GM19397 (cell line): ENCODE data around the gene LARP4B.

Experiments used
- ATAC-seq: cut with Tn5 transposase; IDR thresholded peaks from one replicate; pipeline ENCODE4 v1.9.1; 2021; ENCODE audit warnings: mild to moderate bottlenecking, moderate library complexity; ENCODE audit not compliant: unreplicated experiment

Gene LARP4B

GRCh38 chr10:811379-812175 is 119.9 kb downstream of the LARP4B start:
- ATAC-seq, result no peak

GRCh38 chr10:810351-810846 is 121.1 kb downstream of the LARP4B start:
- no peak for ATAC-seq

GRCh38 chr10:809671-810350 is 121.7 kb downstream of the LARP4B start:
- ATAC-seq, result no peak

- ATAC-seq, result no peak
Measured at GRCh38 chr10:807958-808353, 123.5 kb downstream of the LARP4B start.

GRCh38 chr10:807163-807957 is 124.1 kb downstream of the LARP4B start:
- no peak for ATAC-seq

GRCh38 chr10:806451-807162 is 124.9 kb downstream of the LARP4B start:
- ATAC-seq, result no peak

- no peak for ATAC-seq
Measured at GRCh38 chr10:805620-806305, 125.7 kb downstream of the LARP4B start.

GRCh38 chr10:804787-805619 is 126.5 kb downstream of the LARP4B start:
- no peak for ATAC-seq

- no peak for ATAC-seq
Measured at GRCh38 chr10:804191-804781, 127.2 kb downstream of the LARP4B start.

- no peak for ATAC-seq
Measured at GRCh38 chr10:803041-803741, 128.3 kb downstream of the LARP4B start.

GRCh38 chr10:802506-802905 is 129.0 kb downstream of the LARP4B start:
- no peak for ATAC-seq

GRCh38 chr10:797179-797578 is 134.3 kb downstream of the LARP4B start:
- no peak for ATAC-seq

GRCh38 chr10:796233-796632 is 135.3 kb downstream of the LARP4B start:
- no peak for ATAC-seq

GRCh38 chr10:794382-794956 is 137.0 kb downstream of the LARP4B start:
- no peak for ATAC-seq

GRCh38 chr10:792792-793100 is 138.8 kb downstream of the LARP4B start:
- no peak for ATAC-seq

GRCh38 chr10:792083-792791 is 139.3 kb downstream of the LARP4B start:
- ATAC-seq, result no peak

GRCh38 chr10:791639-792038 is 139.9 kb downstream of the LARP4B start:
- no peak for ATAC-seq
